ENCODE data around the gene COMMD1. TPM values are rescaled to one million over a fixed set of nuclear protein-coding genes. Genes with fewer than 3 reads are reported as not detected.
"Not testable (repeated sequence)": the region's sequence is repeated elsewhere in the genome, so short reads cannot be mapped to it uniquely, and the experiment has no call there.

Gene COMMD1
- total RNA-seq, 1 donor from 2014 or later, result 16.5 TPM

DNA sequence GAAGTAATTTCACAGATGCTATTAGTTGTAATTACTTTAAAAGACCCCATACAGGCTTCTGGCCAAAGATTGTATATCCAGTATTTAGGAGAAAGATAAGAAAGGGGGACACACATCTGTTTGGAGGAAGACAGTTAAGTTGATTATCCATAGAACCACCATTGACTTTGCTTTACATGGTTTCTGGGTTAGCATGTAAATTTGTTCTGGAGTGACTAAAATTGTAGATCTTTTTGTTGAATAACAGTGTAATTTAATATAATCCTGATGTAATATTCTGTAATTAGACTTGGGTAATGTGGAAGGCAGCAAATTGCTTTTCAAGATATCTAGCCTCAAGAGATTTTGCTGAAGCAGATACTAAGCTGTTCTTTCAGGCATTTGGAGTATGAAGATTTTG is 17.2 kb downstream of the COMMD1 start:
- ATAC-seq (no peak), DNase-seq (ENCODE audit: low spot score) (no peak)

DNA sequence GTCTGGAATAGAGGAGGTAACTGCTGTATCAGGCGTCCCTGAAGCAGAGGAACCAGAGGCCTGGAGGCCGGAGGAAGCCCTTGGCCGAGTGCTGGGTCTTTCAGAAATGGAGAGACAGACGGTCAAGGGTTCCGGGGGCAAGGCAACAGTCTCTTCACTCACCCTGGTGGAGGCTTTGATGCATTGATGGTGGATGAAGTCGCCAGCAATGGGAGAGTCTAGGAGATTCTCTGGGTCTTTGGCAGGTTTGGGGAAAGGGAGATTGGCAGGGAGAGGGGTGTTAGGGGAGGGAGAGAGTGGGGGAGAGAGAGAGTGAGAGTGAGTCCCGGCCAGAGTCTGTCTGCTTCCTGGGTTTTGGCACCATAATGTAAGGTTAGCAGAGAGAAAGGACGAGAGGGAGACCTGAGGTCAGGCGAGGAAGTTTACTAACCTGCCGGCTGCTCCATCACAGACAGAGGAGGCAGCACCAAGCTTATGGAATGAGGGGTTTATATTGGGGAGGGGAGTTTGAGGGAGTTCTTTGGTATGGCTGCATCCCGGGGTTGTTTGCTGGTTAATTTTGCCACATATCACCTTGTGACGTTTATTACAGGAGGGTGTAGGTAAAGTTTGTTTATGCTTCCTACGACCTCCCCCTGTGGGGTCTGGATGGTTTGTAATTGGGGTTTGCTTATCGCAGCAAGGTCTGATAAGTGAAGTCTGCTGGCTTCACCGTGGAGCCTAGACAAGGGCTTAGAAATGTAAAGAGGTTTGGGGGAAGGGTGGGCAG is 19.6 kb downstream of the COMMD1 start:
- ATAC-seq, result no peak
- no peak for DNase-seq (ENCODE audit: low spot score)

DNA sequence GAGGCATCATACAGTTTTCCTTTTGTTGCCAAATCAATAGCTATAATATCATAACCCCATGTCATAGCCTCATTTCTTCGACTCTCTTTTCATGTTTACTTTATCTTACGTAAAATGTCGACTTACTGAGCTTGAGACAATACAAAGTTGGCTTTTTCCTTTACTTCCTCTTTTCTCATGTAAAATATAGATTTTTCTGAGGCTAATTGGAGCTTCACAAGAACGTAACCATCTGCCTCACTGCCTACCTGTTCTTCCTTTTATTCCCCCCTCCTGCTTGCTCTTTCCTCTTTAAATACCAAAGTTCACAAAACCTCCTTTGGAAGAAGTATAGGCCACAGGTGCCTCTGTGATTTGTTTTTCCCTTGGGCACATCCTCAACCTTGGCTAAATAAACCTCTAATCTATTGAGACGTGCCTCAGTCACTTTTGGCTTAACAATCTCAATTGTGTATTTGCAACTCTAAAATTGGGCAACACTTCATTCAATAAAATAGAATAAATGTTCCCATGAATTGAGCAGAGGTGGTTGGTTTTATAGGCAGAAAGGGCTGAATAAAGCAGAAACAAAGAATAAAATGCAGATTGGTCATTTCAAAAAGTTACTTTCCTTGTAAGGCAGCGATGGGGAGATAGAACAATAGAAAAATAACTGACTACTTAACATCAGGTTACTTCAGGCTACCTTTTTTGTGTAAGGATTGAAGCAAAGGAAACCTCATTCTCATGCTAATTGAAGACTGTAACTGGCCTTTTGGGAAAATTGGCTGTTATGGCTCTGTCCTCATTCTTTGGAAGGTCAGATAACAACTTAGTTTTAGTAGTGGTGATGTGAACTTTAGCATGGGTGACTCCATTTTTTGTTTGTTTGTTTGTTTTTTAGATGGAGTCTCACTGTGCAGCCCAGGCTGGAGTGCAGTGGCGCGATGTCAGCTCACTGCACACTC is 21.3 kb downstream of the COMMD1 start:
- DNase-seq (ENCODE audit: low spot score) (no peak), ATAC-seq (no peak)

DNA sequence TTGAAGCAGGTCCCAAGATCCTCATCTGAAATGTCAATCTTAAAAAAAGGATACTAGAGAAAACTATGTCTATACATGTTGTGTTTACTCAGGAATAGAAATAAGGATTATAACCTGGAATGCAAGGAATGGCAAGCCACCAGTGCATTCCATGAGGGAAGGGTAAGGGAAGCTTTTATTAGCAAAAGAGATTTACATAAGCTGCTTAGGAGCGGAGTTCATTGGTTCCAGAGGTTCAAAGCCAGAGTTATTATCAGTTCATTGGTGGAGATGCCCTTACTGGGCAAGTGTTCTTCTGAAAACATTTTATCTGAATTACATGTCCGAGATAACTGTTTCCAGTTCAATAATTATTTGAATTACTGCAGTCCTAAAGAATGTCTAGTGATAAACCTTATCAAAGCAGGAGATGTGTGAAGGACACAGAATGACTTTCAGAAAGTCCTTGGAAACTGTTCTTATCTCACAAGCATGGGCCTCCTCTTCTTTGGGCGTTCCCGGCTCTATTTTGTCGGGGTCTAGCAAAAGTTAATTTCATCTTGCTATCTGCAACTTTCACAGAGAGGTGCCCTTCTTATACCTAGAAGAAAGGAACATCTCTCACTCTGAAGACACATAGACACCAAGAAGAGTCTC is 23.5 kb downstream of the COMMD1 start:
- DNase-seq (ENCODE audit: low spot score), result no peak

DNA sequence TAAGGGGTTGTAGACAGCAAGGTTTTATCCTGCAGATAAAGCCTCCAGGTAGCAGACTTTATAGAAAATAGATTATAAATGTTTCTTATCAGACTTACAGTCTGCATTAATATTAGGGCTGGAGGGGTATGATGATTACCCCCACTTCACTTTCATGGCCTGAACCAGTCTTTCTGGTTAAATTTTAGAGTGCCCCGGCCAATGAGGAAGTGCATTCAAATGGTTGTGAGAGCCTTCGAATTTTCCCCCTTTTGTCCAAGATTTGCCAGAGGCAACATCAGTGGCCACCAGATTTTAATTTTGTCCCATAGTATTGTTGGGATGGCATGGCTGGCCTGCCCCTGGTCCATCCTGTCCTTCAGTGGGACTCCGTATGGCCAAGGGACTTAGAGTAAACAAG is 31.6 kb downstream of the COMMD1 start:
- DNase-seq (ENCODE audit: low spot score) (no peak), ATAC-seq (no peak)

More for the DNA sequence above, 23.5 kb downstream of the COMMD1 start:
- no peak for ATAC-seq

DNA sequence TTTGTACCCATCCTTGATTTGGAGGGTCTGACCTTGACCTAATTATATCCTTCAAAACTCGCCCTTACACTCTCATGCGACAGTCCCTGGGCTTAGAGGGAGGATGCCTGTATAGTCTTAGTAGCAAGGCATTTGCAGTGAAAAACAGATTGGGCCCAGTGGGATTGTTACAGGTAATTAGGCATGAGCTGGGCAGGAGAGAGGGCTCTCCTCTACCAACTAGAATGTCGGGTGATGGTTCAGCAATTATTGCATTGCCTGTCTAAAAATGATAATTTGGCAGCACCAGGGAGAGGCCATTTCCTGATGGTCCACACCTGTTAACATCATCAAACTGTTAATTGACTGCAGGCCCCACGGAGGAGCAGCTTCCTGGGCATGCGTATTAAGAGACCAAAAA is 32.4 kb downstream of the COMMD1 start:
- ATAC-seq, result no peak
- no peak for DNase-seq (ENCODE audit: low spot score)

DNA sequence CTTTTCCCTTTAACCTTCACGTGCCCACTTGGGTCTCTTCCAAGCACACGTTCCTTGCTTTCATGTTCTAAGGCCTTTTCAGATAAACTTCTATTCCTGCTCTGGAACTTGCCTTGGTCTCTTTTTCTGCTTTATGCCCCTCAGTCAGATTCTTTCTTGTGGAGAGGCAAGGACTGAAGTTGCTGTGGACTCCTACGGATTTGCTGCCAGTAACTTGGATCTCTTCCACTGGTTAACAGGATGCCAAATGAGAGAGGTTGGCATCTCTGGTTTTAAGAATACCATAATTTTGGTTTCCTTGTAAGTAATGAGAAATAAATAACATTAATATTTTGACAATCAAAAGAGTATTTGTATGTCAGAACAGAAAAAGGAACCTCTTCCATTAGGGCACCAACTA is 33.0 kb downstream of the COMMD1 start:
- ATAC-seq (peak; percentile 26), DNase-seq (ENCODE audit: low spot score) (no peak)

DNA sequence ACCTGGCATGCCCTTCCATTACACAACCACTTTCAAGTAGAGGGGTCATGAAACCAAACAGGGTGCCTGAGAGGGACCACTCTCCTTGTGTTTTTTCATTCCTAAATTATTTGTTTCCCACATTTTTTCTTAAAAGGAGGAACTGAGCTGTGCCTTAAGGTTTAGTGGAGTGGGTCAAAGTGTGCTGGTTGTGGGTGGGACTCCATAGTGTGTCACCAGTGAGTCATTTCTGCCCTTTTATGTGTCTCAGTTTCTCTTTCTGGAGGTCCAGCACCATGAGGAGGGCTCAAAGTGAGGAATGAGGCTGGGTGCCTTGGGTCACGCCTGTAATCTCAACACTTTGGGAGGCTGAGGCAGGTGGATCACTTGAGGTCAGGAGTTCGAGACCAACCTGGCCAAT is 37.8 kb downstream of the COMMD1 start:
- no peak for ATAC-seq
- DNase-seq (ENCODE audit: low spot score), result no peak

DNA sequence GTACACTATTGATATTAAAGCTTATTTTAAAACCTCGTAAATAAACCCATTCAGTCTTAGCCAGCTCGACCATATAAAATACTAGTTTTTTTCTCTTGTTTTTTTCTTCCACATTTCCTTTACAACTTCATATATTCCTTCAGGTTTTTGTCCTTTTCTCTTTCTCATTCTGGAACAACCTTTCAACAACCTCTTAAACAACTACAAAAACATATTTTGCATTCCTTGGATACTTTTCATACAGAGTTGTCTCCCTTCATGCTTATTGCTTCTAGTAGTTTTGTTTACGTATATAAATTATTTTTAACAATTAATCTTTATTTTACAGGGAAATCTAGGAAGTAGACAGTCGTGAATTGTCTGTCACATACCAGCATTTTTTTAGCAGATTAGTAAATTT is 41.2 kb downstream of the COMMD1 start:
- DNase-seq (ENCODE audit: low spot score) (no peak), ATAC-seq (no peak)

DNA sequence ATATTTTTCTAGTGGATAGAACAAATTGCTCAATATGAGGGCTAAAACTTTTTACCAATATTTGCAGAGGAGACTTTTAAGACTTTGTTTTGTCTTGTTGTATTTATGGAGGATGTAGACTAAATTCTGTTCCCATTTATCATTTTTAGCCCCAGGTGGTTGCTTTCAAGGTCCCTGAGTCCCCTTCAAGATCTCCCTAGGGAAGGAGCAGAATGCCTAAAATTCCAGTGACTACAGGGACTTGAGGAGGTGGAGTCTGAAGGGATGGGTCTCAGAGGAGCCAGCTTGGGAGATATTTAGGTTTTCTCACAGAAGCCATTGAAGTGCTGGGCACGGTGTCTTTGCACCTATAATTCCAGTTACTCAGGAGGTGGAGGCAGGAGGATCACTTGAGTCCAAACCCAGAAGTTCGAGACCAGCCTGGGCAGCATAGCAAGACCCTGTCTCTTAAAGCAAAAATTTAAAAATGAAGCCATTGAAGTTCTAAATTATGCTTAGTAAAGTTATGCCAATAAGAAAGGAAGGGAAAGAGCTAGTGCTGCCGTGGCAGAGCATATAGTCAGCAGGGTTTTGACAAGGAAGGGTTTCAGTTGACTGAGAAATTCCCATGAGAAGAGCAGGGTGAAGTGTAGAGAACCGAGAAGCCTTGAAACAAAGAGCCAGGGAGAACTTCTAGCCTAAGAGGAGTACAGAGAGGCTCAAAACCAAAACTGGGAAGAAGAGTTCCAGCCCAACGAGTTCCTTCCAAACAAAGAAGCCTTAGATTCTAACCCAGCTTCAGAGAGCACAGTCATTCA is 43.4 kb downstream of the COMMD1 start:
- ATAC-seq (no peak), DNase-seq (ENCODE audit: low spot score) (no peak)

DNA sequence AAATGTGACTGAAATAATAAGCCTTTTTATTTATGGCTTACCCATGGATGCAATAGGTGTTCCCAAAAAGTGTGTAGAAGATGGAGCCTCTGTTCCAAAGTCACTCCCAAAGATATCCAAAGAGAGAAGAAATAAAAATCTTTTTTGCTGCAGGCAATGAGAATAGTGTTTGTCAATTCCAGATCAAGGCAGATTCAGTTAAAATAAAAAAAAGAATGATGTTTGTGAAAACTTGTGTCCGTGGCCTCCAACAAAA is 43.9 kb downstream of the COMMD1 start:
- no peak for ATAC-seq
- DNase-seq (ENCODE audit: low spot score), result no peak

DNA sequence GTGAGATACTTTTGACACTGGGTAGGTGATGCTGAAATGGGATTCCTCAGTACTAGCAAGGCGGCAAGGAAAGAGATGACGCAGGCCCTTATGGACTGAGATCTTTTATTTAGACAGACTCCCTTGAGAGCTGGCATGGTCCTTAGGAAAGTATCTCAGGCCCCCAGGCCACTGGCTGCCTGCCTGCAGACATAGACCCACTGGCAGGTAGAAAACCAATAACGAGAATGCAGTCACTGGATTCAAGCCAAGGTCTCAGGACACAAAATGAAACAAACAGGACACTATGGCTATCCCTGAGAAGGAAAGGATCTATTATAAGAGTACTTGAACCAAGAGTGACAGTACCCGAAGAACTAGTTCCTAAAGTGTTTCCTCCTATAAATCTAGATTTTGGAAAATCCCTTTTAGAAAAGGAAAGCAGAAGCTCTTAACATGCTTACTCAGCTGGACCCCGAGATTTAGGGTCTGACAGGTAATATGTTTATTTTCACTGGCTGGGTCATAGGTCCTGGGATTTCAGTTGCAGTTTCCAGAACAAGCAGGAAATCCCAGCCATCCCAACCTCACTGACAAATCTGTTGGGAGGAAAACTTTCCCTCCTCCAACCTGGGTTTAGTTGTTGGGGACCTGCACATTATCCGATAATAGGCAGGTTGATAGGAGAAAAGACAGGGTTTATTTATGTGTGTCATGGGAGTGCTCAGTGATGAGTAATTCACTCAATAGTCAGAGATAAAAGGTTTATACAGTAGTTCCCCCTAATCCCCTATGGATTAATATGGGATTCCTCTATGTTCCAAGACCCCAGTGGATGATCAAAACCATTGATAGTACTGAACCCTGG is 44.5 kb downstream of the COMMD1 start:
- ATAC-seq, result peak; percentile 33

DNA sequence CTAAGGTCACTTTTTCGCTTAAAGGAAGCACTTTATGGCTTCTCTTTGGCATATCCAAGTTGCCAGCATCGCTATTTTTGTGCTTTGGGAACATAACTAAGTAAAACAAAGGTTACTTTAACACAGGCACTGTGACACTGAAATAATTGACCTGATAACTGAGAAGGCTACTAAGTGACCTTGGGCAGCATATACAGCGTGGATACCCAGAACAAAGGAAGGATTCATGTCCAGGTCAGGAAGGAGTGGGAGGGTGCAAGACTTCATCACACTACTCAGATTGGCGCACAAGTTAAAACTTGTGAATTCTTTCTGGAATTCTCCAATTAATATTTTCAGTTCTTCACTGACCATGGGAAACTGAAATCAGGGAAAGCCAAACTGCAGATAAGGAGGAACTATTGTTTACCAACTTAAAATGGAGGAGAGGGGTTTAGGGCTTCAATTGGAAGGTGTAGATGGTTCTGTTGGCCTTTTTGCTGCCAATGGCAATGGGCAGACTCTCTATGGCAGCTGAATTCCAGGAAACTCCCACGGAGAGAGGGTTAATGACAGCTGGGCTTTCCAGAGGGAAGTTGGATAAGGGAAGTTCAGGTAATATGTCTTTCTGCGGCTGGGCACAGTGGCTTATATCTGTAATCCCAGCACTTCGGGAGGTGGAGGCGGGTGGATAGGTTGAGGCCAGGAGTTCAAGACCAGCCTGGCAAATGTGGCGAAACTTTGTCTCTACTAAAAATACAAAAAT is 45.3 kb downstream of the COMMD1 start:
- ATAC-seq (no peak), DNase-seq (ENCODE audit: low spot score) (no peak)

More for the DNA sequence above, 44.5 kb downstream of the COMMD1 start:
- DNase-seq (ENCODE audit: low spot score), result no peak

DNA sequence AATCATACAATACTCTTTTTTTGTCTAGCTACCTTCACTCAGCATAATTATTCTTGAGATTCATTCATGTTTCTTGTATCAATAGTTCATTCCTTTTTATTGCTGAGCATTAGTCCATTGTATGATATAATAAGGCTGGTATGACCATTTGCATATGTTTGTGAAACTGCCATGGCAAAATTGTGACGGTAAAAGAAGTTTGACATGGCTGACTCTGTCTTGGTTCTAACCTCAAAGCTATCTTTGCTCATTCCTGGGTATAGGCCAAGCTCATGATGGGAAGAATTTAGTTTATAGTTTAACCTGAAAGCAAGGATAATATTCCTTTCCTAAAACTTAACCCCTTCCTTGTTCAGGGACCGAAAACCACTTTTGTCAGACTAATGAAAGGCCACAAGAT is 46.4 kb downstream of the COMMD1 start:
- ATAC-seq, result no peak
- no peak for DNase-seq (ENCODE audit: low spot score)

DNA sequence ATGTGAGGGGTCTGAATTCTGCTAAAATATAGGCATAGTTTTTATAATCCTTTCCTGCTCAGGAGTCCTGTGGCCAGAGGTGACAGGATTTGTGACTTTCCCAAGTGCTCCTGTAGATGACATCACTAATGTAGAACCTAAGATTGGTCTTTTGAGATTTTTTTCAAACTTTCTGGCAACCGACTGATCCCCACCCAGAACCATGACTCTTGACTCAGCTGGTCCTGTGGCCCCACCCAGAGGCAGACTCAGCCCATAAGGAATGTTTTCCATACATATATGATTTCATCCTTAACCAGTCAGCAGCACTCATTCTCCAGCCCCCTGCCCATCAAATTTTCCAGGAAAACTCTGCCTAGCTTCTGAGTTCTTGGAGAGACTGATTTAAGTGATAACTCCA is 46.8 kb downstream of the COMMD1 start:
- ATAC-seq (no peak), DNase-seq (ENCODE audit: low spot score) (no peak)

DNA sequence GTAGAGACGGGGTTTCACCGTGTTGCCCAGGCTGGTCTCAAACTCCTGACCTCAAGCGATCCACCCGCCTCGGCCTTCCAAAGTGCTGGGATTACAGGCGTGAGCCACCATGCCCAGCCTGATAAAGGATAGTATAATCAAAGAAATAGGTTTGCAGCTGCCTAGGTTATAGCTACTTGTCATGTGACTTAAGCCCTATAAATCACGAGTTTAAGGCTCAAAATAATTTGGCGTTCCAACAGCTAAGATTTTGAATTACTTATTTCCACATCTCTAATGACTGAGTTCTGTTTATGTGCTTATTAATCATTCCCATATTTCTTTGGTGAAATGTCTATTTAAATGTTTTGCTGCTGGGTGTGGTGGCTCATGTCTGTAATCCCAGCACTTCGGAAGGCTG is 49.4 kb downstream of the COMMD1 start:
- ATAC-seq, result not testable (repeated sequence)

DNA sequence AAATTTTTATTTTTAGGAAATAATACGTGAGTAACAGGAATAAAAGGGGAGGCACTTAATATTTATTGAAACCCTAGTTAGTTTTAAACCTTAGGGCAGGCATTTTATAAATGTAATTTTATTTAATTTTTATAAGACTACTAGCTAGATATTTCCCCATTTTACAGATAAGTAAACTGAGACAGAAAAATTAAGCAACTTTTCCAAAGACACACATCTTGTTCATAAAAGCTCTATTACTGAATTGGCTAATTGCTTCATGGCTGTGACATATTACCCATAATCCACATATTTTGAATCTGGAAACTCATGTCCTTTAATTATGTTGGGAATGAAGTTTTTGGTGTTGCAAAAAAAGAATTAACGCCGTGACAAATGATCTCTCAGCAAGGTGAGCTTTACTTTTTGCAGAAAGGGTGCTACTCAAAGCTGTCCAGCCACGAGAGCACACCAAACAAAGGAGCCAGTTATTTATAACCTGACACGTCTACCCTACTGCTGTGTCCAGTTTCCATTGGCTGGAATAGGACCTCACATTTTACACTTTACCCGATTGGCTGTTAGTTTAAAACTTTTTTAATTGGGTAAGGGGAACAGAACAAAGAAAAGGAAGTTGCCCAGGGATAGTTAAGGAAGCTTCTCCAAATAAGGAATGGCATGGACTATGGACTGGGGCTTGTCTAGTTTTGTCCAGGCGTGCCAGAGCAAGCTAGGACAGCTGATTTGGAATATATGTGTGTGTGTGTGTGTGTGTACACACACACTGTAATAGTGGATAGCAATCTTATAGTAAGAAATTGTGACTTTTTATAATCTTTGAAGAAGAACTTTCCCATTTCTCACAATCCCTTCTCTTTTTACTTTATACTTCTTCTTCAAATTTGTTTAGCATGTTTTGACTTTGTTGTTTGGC is 54.2 kb downstream of the COMMD1 start:
- DNase-seq (ENCODE audit: low spot score) (no peak), ATAC-seq (peak; percentile 83)

More for the DNA sequence above, 49.4 kb downstream of the COMMD1 start:
- DNase-seq (ENCODE audit: low spot score), result not testable (repeated sequence)

DNA sequence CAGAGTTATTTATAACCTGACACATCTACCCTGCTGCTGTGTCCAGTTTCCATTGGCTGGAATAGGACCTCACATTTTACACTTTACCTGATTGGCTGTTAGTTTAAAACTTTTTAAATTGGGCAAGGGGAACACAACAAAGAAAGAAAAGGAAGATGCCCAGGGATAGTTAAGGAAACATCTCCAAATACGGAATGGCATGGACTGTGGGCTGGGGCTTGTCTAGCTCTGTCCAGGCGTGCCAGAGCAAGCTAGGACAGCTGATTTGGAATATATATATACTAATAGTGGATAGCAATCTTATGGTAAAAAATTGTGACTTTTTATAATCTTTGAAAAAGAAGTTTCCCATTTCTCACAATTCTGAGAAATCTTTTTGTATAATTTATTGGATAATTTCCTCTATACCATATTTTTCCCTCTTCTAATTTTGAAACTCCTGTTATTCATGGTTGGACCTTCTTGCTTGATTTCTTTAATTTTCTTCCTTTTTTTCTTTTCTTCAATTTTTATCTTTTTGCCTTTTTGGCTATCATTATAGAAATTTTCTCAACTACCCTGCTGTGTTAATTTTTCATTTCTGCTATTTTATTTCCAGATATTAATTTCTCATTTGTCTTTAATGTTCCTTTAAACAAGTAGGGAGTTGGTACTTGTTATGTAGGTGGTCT is 55.9 kb downstream of the COMMD1 start:
- ATAC-seq (no peak), DNase-seq (ENCODE audit: low spot score) (no peak)

Data from left lobe of liver (tissue), 2 donors.